Head of caudate nucleus (tissue), 42 donors: ENCODE data around the gene MYT1.

Source experiments
- DNase-seq, 42 donors: peaks; one replicate each; pipeline versions ENCODE4 v3.0.0 to v3.0.0-alpha.2; 2020 to 2021; ENCODE audit warnings: mixed read lengths in 7 of 42
- intact Hi-C: fragments of 100-400 bp; cut with DNase I; formaldehyde crosslinking; loops from one replicate; pipeline ENCODE4 v1.15.0; 2022

The MYT1 gene

DNA sequence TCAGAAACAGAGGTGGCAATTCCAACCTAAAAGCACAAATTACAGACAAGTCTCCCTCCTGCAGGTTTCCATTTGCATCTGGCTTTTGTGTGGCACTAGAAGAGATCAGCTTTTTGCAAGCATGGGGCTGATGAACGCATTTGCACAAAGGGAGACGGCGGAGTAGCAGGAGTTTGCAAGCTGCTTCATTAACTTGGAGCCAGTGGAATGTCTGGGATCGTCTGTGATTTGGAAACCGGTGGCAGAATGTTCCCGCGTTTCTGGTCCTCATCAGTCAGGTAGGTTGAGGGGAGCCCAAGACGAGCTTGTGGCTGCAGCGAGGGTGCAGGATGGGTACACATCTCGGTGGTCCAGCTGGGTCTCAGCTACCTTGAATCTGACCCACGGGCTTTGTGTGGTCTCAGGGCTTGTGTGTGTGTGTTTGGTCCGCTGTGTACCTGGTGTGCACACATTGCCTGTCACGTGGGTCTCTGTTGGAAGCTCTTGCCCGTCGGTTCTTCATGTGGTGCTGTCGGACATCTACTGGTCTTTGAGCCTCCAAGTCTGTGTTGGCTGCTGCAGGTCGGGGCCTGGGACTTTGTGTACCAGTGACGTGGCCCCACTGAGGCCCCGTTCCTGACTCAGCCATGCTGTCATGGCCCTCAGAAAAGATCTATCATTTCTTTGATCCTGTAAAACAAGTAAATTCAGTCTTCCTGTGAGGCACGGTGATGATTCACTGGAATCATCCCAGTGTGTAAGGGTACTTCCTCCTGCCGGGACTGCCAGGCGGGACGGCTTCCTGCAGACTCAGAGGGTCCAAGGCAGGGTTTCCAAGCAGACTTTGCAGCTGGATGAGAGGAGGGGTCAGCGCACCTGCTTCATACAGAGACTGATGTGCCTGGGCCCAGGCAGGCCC, 12.4 kb upstream of the MYT1 start:
- intact Hi-C loops: no loop called here
- DNase-seq: peak in 9 of 42 donors; percentile 12 to 58 (median 42)

DNA sequence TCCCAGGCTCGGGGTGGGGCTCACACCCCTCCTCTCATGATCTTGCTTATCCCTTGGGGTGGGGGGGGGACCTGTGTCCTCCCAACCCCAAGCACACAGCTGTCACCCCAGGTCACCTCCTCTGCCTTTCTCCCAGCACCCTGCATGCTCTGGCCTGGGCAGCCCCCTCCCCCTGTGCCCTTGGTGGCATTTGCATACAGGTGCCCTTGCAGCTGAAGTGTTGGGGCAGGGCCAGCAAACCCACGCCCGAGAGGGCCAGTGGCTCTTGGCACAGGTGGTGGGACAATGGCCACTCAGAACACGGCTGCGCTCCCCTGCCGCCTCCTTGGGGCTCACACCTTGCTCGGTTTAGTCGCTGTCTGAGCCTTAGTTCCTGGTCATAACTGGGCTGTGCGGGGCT, 11.3 kb upstream of the MYT1 start:
- peak in 1 of 42 donors; percentile 4 for DNase-seq
- intact Hi-C loops: no loop called here

DNA sequence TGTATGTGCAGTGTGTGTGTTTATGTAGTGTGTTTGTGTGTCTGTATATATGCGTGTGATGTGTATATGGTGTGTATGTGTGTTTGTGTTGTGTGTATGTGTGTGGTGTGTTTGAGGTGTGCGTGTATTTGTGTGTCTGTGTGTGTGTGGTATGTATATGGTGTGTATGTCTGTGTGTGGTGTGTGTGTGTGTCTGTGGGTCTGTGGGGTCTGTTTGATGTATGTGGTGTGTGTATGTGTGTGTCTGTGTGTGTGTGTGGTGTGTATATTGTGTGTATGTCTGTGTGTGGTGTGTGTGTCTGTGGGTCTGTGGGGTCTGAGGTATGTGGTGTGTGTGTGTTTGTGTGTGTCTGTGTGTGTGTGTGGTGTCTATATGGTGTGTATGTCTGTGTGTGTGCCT, 10.8 kb upstream of the MYT1 start:
- no peak for DNase-seq
- intact Hi-C loops: no loop called here

DNA sequence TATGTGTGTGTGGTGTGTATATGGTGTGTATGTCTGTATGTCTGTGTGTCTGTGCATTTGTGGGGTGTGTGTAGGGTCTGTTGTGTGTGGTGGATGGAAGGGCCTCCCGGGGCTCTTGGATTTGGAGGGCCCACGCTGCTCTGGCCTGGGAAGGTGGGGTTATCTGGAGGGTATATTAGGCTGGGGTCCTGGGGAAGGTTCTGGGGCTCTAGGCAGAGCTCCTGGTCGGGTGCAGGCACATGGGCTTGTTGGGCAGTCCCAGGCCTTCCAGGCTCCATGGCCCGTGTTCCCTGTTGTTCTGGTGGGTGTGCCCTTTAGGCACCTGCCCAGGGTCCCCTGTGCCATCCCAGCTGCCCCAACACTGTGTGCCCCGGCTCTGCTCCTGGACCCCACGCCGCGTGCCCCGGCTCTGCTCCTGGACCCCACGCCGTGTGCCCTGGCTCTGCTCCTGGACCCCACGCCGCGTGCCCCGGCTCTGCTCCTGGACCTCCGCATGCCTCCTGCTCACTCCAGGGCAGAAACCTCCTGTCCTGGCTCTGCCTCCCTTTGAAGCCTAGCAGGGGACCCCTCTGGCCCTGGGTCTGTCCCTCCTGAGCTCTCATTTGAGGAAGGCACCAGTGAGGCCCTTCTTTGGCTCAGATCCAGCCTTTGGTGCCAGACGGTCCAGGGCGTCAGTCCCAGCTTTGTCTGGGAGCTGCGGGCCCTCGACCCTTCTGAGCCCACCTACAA, 10.2 kb upstream of the MYT1 start:
- DNase-seq: no peak
- intact Hi-C loops: no loop called here

DNA sequence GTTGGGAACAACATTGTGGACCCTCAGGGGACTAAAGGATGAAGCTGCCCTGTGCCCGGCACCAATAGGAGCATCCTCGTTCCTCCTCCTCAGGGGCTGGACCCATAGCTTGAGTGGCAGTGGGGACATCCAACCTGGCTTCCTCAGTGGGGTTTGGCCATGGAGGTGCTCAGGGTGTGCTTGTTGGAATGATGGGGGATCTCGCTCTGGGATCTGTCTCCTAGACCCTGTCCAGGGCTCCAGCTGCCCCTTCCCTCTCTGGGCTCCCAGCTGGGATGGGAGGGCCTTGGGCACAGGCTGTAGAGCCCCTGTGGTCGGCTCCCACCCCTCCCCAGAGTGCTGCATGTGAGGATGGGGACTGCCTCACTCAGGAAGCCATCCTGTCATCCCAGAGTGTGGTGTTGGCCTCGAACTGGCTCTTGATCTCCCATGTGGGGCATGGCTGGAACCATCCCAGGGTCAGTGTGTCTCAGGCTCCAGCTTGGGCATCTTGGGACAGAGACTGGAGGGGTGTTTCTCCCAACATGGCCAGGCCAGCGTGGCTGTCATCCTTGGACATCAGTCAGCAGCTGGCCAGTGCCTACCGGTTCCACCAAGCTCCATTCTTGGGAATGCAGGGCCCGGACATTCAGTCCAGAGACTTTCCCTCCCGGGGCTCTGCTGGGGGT, 9.5 kb upstream of the MYT1 start:
- no peak for DNase-seq
- intact Hi-C loops: no loop called here

- DNase-seq: no peak
- intact Hi-C loops: no loop called here
These were observed 8.8 kb upstream of the MYT1 start for GRCh38 chr20:64155258-64156135.

GRCh38 chr20:64156136-64156885, 7.9 kb upstream of the MYT1 start:
- intact Hi-C loops: no loop called here
- no peak for DNase-seq

DNA sequence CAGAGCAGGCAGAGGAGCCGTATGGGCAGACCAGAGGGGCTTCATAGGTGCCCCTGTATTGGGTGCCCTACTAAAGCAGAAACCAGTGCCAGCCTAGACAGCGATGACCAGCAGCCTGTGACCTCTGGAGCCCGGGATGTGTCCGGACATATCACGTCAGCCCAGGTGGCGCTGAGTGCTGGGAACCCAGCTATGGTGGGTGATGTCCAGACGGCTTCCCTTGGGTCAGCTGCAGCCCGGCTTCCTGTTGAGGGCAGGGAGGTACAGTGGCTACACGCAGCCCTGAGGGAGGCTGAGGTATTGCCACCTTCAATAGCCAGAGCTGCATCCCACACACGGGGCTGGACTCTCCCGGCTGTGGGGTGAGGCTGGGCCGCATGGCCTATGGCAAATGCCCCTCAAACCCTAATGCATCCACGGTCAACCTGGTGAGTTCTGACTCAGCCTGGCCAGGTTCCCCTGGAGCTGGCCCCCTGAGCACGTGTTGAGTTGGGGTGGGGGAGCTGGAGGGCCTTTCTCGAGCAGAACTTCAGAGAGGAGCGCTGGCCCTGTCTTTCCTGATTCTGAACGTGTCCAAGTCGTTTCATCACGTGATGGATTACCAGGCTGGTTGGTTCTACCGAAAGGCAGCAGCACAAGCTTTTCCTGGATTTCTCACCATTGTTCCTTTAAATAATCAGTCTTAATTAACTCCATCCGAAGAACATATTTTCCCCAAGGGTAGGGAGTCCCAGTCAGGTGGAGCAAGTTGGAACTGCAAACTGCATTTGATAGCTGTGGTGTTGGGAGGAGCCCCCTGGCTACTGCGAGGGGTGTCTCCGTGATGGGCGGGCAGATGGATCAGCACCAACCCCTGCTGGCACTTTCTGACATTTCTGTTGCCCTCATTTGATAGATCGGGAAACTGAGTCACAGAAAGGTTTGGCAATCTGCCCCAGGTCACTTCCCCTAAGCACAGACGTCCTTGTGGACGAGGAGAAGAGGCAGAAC, 7.1 kb upstream of the MYT1 start:
- no peak for DNase-seq
- intact Hi-C loops: no loop called here

GRCh38 chr20:64157878-64158277, 6.4 kb upstream of the MYT1 start:
- DNase-seq: no peak
- intact Hi-C loops: no loop called here

- intact Hi-C loops: no loop called here
- peak in 36 of 42 donors; percentile 30 to 90 (median 58) for DNase-seq
These were observed 5.6 kb upstream of the MYT1 start for GRCh38 chr20:64158346-64159285.

- no peak for DNase-seq
- intact Hi-C loops: no loop called here
These were observed 5.0 kb upstream of the MYT1 start for GRCh38 chr20:64159286-64159680.

GRCh38 chr20:64159711-64160110, 4.5 kb upstream of the MYT1 start:
- intact Hi-C loops: no loop called here
- DNase-seq: no peak

DNA sequence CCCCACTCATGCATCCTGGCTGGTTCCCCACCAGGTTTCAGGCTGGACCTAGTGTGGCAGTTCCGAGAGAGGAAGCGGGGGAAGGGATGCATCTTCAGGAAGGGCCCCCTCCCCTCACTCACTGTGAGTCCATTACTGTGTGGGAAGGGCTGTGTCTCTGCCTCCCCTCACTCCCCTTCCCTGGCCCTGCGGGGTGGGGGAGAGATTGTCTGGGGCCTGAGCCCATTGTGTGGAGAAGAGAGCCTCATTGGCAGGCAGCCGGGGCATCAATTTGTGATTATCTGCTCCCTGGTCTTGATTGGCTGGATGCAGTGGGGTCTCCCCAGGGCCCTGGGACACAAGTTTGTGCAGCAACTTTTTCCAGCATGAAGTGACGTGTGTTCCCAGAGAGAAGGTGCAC, 4.1 kb upstream of the MYT1 start:
- intact Hi-C loops: no loop called here

DNA sequence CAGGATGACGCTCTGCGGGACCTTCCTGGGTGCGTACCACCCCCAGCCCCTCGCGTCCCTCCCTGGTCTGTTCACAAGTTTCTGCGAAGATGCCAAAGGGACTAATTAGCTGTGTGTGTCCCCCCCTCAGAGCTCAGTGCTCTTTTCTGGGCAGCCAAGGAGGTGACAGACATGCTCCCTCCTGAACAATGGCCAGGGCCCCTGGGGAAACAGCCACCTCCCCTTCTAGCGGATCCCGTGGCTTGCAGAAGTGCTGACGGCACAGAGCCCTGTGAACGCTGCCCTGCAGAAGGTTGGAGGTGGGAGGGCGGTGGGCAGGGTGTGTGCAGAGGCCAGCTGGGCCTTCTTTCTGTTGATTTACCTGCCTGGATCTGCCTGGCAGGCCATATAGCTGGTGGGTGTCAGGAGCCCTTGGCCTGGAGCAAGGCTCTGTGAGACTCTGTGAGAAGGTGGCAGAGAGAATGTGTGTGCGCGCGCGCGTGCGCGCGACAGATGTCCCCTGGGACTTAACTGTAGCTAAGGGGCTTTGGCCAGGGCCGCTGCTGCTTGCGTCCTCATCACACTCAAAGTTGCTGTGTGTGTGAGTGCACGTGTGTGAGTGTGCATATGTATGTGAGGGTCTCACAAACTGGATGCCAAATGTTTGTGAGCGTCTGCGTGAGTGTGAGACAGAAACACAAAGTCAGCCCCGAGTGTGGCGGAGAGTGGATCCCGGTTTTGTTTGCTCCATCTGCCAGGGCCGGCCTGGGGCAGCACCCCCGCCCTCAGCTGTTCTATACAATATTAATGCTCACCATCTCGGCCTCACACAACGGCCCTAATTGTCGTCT, 3.5 kb upstream of the MYT1 start:
- intact Hi-C loops: no loop called here
- DNase-seq: no peak

More for the DNA sequence above, 4.1 kb upstream of the MYT1 start:
- no peak for DNase-seq
